ENCODE data around the gene HTR1E. TPM values are rescaled to one million over a fixed set of nuclear protein-coding genes. Genes with fewer than 3 reads are reported as not detected.

The HTR1E gene
- total RNA-seq, 1 experiment from 2014 or later: not detected

DNA sequence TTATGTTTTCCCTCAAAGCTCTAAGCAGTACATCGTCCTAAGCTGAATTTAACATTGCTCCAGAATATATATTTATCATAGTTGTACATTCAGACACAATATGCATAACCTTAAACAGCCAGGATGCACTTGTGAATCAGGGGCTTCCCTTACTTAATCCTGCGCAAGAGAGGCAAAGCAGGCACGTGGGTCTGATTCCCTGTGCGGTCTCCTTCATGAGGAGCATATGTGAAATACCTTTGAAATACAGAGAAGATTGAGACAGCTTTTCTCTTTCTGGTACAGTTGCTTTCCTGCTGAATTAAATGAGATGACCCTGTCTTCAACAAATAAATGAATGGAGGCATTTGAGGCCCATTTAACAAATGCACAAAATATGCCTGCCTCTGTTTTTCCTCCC, 1.5 kb downstream of the HTR1E start:
- Mint-ChIP-seq H3K27me3 (ENCODE audit: unreplicated experiment) (peaks cover 74% of the 10 kb centered on the region), H3K36me3 (ENCODE audit: insufficient read depth, unreplicated experiment) (no peaks in the 10 kb centered on the region), H3K4me1 (ENCODE audit: low read depth, unreplicated experiment) (peaks cover 9% of the 10 kb centered on the region), H3K9me3 (ENCODE audit: low read depth, unreplicated experiment) (no peaks in the 10 kb centered on the region), H3K4me3 (ENCODE audit: low read depth, unreplicated experiment) (no peak overlapping the region), H3K27ac (ENCODE audit: unreplicated experiment) (no peak overlapping the region)
- CTCF ChIA-PET: interaction anchor here (1.5 kb wide), 1 partner anchor 796 kb away, joined by 3 read pairs; no protein-coding TSS in a partner anchor
- no TSS peak for BruUV-seq (replicated peaks)
- TF ChIP-seq, protein P1, sequence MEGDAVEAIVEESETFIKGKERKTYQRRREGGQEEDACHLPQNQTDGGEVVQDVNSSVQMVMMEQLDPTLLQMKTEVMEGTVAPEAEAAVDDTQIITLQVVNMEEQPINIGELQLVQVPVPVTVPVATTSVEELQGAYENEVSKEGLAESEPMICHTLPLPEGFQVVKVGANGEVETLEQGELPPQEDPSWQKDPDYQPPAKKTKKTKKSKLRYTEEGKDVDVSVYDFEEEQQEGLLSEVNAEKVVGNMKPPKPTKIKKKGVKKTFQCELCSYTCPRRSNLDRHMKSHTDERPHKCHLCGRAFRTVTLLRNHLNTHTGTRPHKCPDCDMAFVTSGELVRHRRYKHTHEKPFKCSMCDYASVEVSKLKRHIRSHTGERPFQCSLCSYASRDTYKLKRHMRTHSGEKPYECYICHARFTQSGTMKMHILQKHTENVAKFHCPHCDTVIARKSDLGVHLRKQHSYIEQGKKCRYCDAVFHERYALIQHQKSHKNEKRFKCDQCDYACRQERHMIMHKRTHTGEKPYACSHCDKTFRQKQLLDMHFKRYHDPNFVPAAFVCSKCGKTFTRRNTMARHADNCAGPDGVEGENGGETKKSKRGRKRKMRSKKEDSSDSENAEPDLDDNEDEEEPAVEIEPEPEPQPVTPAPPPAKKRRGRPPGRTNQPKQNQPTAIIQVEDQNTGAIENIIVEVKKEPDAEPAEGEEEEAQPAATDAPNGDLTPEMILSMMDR (IDR thresholded peaks at IDR 0.05; ENCODE audit: unreplicated experiment): no peak
- intact Hi-C loops (cut with micrococcal nuclease; ENCODE audit: unreplicated experiment): loop anchor here (5.0 to 10.0 kb wide), 4 partner anchors 88 to 1297 kb away; partner anchors contain the start of gene SYNCRIP
- DNase-seq: no peak

DNA sequence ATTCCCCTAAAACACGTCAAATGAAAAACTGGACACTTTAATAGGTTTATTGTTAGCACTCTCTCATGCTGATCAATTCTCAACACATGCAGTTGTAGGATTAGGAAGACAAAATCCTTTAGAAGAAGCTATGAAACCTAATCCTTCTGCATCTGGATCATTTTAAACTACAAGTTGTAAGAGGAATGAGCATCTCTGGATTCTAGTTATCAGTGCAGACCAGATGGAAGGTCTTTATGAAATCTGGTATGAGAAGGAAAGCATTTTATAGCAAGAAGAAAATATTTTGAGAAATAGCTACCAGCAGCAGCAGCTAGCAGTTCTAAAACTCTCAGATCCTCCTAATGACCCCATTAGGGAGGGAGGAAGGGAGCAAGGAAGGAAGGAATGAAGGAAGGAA, 4.1 kb downstream of the HTR1E start:
- no peak overlapping the region for H3K27ac Mint-ChIP-seq (ENCODE audit: unreplicated experiment)
- H3K4me1 Mint-ChIP-seq (ENCODE audit: low read depth, unreplicated experiment): peaks cover 9% of the 10 kb centered on the region
- H3K36me3 Mint-ChIP-seq (ENCODE audit: insufficient read depth, unreplicated experiment): no peaks in the 10 kb centered on the region
- H3K4me3 Mint-ChIP-seq (ENCODE audit: low read depth, unreplicated experiment): no peak overlapping the region
- TF ChIP-seq, protein P1 (IDR thresholded peaks at IDR 0.05; ENCODE audit: unreplicated experiment): no peak
- intact Hi-C loops (cut with micrococcal nuclease; ENCODE audit: unreplicated experiment): no loop called here
- no TSS peak for BruUV-seq (replicated peaks)
- DNase-seq: no peak
- CTCF ChIA-PET: no interaction called here
- peaks cover 52% of the 10 kb centered on the region for H3K27me3 Mint-ChIP-seq (ENCODE audit: unreplicated experiment)
- no peaks in the 10 kb centered on the region for H3K9me3 Mint-ChIP-seq (ENCODE audit: low read depth, unreplicated experiment)

DNA sequence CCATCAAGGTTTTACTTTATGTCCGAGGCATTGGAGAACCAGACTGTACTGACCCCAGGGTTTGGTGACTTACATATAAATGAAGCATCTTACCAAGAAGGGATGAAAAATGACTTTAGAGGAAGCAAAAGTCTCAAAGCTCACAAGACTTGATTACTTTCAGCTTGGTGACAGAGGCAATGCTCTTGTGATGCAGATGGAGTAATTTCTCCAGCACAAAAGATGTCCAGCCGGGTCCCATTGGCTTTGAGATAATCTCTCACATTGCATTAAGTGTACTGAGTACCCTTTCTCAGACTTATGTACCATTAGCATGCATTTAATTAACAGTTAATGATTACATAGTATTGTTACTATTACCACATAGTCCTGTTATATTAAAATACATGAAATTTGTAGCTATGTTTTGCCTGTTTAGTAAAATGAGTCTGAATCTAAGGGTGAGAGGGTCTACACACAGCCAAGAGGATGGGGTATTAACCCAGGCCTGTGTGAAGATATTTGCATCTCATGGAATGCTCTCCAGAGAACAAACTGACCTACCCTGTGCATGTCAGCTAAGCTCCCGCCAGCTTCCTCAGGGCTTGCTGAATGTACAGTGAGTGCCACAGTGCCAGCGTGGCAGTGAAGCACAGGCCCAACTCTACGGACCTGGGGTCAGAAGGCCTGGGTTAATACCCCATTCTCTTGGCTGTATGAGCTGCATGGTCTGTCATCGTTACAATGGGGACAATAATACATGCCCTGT, 5.6 kb downstream of the HTR1E start:
- Mint-ChIP-seq H3K36me3 (ENCODE audit: insufficient read depth, unreplicated experiment) (no peaks in the 10 kb centered on the region), H3K4me3 (ENCODE audit: low read depth, unreplicated experiment) (no peak overlapping the region), H3K4me1 (ENCODE audit: low read depth, unreplicated experiment) (no peaks in the 10 kb centered on the region), H3K9me3 (ENCODE audit: low read depth, unreplicated experiment) (no peaks in the 10 kb centered on the region), H3K27ac (ENCODE audit: unreplicated experiment) (no peak overlapping the region), H3K27me3 (ENCODE audit: unreplicated experiment) (peaks cover 37% of the 10 kb centered on the region)
- intact Hi-C loops (cut with micrococcal nuclease; ENCODE audit: unreplicated experiment): no loop called here
- no TSS peak for BruUV-seq (replicated peaks)
- DNase-seq: no peak
- CTCF ChIA-PET: no interaction called here
- TF ChIP-seq, protein P1 (IDR thresholded peaks at IDR 0.05; ENCODE audit: unreplicated experiment): no peak

DNA sequence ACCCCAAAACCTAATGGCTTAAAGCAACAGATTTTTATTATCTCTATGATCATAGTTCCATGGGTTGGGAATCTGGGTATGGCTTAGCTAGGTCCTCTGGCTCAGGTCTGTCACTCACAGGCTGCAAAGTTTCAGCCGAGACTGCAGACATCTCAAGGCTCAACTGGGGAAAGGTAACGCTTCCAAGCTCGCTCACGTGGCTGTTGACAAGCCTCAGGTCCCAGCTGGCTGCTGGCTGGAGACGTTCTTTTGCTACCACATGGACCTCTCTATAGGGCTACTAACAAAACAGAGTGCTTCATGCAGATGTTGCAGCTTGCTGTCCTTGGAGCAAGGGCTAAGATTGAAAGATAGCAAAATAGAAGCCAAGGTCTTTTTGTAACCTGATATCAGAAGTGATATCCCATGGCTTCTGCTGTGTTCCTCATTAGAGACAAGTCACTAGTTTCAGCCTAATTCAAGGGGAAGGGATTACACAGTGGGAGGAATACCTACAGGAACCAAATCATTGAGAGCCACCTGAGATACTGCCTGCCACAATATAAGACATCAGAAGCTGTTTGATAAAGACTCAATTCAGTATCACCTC, 6.6 kb downstream of the HTR1E start:
- no TSS peak for BruUV-seq (replicated peaks)
- no peaks in the 10 kb centered on the region for H3K36me3 Mint-ChIP-seq (ENCODE audit: insufficient read depth, unreplicated experiment)
- TF ChIP-seq, protein P1 (IDR thresholded peaks at IDR 0.05; ENCODE audit: unreplicated experiment): no peak
- intact Hi-C loops (cut with micrococcal nuclease; ENCODE audit: unreplicated experiment): no loop called here
- no peaks in the 10 kb centered on the region for H3K9me3 Mint-ChIP-seq (ENCODE audit: low read depth, unreplicated experiment)
- CTCF ChIA-PET: no interaction called here
- no peak overlapping the region for H3K4me3 Mint-ChIP-seq (ENCODE audit: low read depth, unreplicated experiment)
- H3K4me1 Mint-ChIP-seq (ENCODE audit: low read depth, unreplicated experiment): no peaks in the 10 kb centered on the region
- no peak overlapping the region for H3K27ac Mint-ChIP-seq (ENCODE audit: unreplicated experiment)
- peaks cover 31% of the 10 kb centered on the region for H3K27me3 Mint-ChIP-seq (ENCODE audit: unreplicated experiment)
- no peak for DNase-seq

All from Calu3 (cell line).